Measurements from ENCODE around the gene F2. TPM values are rescaled to one million over a fixed set of nuclear protein-coding genes. Genes with fewer than 3 reads are reported as not detected.

F2 gene
- total RNA-seq, 4 donors from 2014 or later = not detected

DNA sequence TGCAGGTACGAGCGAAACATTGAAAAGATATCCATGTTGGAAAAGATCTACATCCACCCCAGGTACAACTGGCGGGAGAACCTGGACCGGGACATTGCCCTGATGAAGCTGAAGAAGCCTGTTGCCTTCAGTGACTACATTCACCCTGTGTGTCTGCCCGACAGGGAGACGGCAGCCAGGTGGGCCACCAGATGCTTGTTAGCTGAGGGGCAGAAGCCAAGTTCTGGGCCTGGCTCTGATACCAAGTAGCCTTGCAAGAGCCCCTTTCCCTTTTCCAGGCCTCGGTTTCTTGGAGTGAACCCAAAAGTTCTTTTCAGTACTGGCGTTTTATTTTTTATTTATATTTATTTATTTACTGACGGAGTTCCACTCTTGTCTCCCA, 9.6 kb downstream of the F2 start:
- TF ChIP-seq CTCF (IDR thresholded peaks at IDR 0.05; ENCODE audit: low read depth) = no peak

DNA sequence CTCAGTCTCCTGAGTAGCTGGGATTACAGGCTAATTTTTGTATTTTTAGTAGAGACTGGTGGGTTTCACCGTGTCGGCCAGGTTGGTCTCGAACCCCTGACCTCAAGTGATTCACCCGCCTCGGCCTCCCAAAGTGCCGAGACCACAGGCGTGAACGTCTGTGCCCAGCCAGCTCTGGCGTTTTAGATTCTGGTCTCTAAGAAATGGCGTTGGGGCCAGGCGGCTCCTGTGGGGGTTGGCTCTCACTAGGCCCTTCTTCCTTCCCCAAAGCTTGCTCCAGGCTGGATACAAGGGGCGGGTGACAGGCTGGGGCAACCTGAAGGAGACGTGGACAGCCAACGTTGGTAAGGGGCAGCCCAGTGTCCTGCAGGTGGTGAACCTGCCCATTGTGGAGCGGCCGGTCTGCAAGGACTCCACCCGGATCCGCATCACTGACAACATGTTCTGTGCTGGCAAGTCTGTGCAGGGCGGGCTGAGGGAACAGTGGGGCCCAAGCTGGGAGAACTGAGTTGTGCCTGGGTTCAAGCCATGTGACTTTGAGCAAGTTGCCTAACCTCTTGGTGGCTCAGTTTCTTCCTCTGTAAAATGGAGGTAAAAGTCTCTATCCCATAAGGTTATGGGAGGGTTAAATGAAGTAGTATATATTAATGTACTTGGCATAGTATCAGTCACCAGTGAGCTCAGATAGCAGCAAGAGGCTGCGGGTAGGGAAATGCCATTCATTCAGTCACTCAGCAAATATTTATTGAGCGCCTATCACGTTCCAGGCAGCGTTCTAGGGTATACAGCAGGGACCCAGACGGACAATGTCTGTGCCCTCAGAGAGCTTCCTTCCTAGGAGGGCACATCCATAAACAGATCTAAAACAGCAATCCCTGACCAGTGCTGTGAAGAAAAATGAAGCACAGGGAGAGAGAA, 10.4 kb downstream of the F2 start:
- no peak for TF ChIP-seq CTCF (IDR thresholded peaks at IDR 0.05; ENCODE audit: low read depth)

GRCh38 chr11:46731545-46731944, 12.5 kb downstream of the F2 start:
- TF ChIP-seq CTCF (IDR thresholded peaks at IDR 0.05; ENCODE audit: low read depth) = no peak

- no peak for TF ChIP-seq CTCF (IDR thresholded peaks at IDR 0.05; ENCODE audit: low read depth)
Observed at GRCh38 chr11:46733234-46733633, 14.2 kb downstream of the F2 start.

DNA sequence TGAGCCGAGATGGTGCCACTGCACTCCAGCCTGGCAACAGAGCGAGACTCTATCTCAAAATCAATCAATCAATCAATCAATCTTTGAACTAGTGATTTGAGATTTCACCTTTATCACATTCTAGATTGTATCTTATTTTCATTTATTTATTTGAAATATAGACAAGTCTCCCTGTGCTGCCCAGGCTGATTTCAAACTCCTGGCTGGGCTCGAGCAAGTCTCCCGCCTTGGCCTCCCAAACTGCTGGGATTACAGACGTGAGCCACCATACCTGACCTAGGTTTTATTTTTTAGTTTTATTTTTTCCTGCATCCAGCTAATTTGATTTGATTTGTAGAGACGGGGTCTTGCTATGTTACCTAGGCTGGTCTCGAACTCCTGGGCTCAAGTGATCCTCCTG, 17.1 kb downstream of the F2 start:
- TF ChIP-seq CTCF (IDR thresholded peaks at IDR 0.05; ENCODE audit: low read depth) = no peak

- TF ChIP-seq CTCF (IDR thresholded peaks at IDR 0.05; ENCODE audit: low read depth) = no peak
Observed at GRCh38 chr11:46736615-46737014, 17.6 kb downstream of the F2 start.

GRCh38 chr11:46737699-46738098, 18.7 kb downstream of the F2 start:
- TF ChIP-seq CTCF (IDR thresholded peaks at IDR 0.05; ENCODE audit: low read depth) = no peak

All from subcutaneous adipose tissue (tissue), 4 donors.